H1 (cell line): Measurements from ENCODE around the gene THTPA. TPM values are rescaled to one million over a fixed set of nuclear protein-coding genes. Genes with fewer than 3 reads are reported as not detected.

Source experiments
- BACH1 ChIP-seq: IDR thresholded peaks from 2 replicates; pipeline ENCODE4 v1.6.1; 2012; ENCODE audit warnings: low read length, improper control_type of control experiment
- CHD7 ChIP-seq: fragments of 300-600 bp; sonication (generic); IDR thresholded peaks from 2 replicates; pipeline ENCODE4 v1.7.1; 2012; ENCODE audit warnings: low read length, moderate library complexity, mild to moderate bottlenecking, inconsistent platforms; ENCODE audit not compliant: insufficient replicate concordance
- CREB1 ChIP-seq: IDR thresholded peaks from 2 replicates; pipeline ENCODE4 v1.6.1; 2012; ENCODE audit warnings: inconsistent platforms
- EP300 ChIP-seq, 2 experiments: IDR thresholded peaks; 1 replicate in 1 of 2; 2 replicates in 1 of 2; pipeline ENCODE4 v1.6.1; 2011 to 2012; ENCODE audit warnings: low read depth in 2 of 2, low read length in 2 of 2, mild to moderate bottlenecking in 2 of 2, borderline replicate concordance in 1 of 2, inconsistent platforms in 1 of 2, moderate library complexity in 1 of 2
- KDM1A ChIP-seq: fragments of 200-600, 300-600 bp; sonication (generic); IDR thresholded peaks from 2 replicates; pipeline ENCODE4 v1.7.1; 2016; ENCODE audit warnings: mild to moderate bottlenecking, low read length, borderline replicate concordance
- POLR2AphosphoS5 ChIP-seq: IDR thresholded peaks from 2 replicates; pipeline ENCODE4 v1.6.1; 2011; ENCODE audit warnings: low read depth, low read length
- RFX5 ChIP-seq: IDR thresholded peaks from 2 replicates; pipeline ENCODE4 v1.6.1; 2011; ENCODE audit warnings: low read depth, low read length, improper control_type of control experiment, borderline replicate concordance
- TEAD4 ChIP-seq: IDR thresholded peaks from 2 replicates; pipeline ENCODE4 v1.6.1; 2012; ENCODE audit warnings: low read depth, low read length, inconsistent platforms, mixed read lengths
- polyA plus RNA-seq, 7 experiments: library from polyadenylated mRNA; depleted of rRNA in 3 of 7; stranded (reverse) in 5 of 7; unstranded in 2 of 7; fragments of >200 nt in 5 of 7; fragments of 200-250 nt in 2 of 7; gene quantifications; 1 replicate in 5 of 7; 2 replicates in 1 of 7; 4 replicates in 1 of 7; pipeline versions ENCODE4 v1.2.1 to v1.2.3, GENCODE V29; 2011 to 2013; ENCODE audit warnings: missing spikeins in 2 of 7, mixed read lengths in 2 of 7
- total RNA-seq: library from RNA; stranded (reverse); fragmentation: NEBNext Ultra II Directional; extraction: Animal tissue kit (Norgen Biotek cat#: 25700); gene quantifications from 2 replicates; pipeline ENCODE4 v1.2.1, GENCODE V29; 2021
- TF ChIP-seq, protein P1 (sequence below): IDR thresholded peaks from 2 replicates; pipeline ENCODE4 v1.6.1; 2011; ENCODE audit warnings: low read length, improper control_type of control experiment

The THTPA gene
- total and polyA plus RNA-seq, 2 of the 8 experiments (the other 6 are each of a cell fraction or from before 2014, with no cell fraction given): 16.6 to 19.0 TPM

DNA sequence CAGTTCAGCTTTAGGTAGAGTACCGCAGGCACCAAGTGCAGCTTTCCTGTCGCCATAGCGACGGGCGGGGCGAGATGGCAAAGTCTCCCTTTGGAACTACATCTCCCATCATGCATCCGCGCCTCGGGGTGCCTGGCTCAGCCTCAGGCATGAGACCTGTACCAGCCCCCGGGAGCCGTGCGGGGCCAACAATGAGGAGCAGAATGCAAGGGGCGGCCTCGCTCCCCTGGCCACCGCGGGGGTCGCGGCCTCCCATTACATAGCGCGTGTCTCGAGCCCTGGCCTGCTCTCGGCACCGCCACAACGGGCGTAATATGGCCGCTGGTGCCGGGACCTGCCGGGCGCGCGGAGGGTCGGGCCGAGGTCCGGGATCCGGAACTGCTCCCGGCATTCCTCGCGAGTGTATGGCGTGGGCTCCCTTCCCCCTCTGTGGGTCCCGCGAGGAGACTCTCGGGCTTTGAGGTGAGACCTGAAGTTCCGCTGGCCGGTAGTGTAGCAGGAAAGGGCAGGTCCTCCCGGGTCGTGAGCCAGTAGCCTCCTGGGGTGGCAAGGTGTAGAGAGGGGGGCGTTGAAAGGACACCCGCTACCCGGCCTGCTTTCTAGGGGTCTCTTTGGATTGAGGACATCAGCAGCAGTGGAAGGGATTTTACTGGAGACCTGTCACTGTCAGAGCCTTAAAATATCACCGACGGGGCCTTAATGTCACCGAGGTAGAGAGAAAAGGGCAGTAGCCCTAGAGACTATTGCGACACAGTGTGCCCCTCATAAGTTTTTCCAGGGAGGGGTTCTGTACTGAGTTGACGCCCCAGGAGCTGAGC is at the start of gene THTPA (continued):
- TF ChIP-seq KDM1A (no peak), EP300 (IDR thresholded peaks at IDR 0.05; ENCODE audit: borderline replicate concordance in 1 of 2, low read depth in 2 of 2, low read length in 2 of 2) (no peak), CREB1 (peak; percentile 36; the same call in 1 of the 2 replicates), TEAD4 (no peak), CHD7 (no peak), BACH1 (peak; percentile 79), POLR2AphosphoS5 (peak; percentile 32; the same call in 1 of the 2 replicates), RFX5 (no peak)
- TF ChIP-seq, protein P1, sequence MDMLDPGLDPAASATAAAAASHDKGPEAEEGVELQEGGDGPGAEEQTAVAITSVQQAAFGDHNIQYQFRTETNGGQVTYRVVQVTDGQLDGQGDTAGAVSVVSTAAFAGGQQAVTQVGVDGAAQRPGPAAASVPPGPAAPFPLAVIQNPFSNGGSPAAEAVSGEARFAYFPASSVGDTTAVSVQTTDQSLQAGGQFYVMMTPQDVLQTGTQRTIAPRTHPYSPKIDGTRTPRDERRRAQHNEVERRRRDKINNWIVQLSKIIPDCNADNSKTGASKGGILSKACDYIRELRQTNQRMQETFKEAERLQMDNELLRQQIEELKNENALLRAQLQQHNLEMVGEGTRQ: no peak
